Endothelial cell of umbilical vein (primary cell): ENCODE measurements around the gene KRTAP10-11. TPM values are rescaled to one million over a fixed set of nuclear protein-coding genes. Genes with fewer than 3 reads are reported as not detected.

Experiments
- BruUV-seq: library from RNA; stranded (reverse); fragments of 400-500 nt; replicated peaks from 2 replicates; lab custom pipeline; 2021; lab: Mats Ljungman, UMichigan
- CTCF ChIA-PET: fragments of 300-600, 350-600 bp; sonication (Branson Sonifier 250); formaldehyde crosslinking; loops from one replicate; lab custom pipeline; 2021; ENCODE audit warnings: antibody characterized with exemption, inconsistent platforms; lab: Charles Lee
- POLR2A ChIA-PET: fragments of 300-600, 350-600 bp; sonication (Branson Sonifier 250); formaldehyde crosslinking; loops from one replicate; lab custom pipeline; 2021; ENCODE audit warnings: antibody characterized with exemption, inconsistent platforms; lab: Charles Lee
- DNase-seq: peaks from one replicate; pipeline ENCODE4 v3.0.0-alpha.2; 2011; ENCODE audit warnings: low read depth, low spot score
- FAIRE-seq: peaks from 2 replicates; lab custom pipeline; 2011; peaks lifted over from hg19 to GRCh38; lab: Jason Lieb, UNC
- H2AFZ ChIP-seq: 2 replicates; pipeline ENCODE4 v1.6.0; 2012; ENCODE audit warnings: low read depth, low read length, control low read depth, inconsistent platforms
- H3K27ac ChIP-seq: 2 replicates; pipeline ENCODE4 v1.5.1; 2011; ENCODE audit warnings: low read depth, mild to moderate bottlenecking, control low read depth, low read length, moderate library complexity; ENCODE audit not compliant: insufficient read depth
- H3K27me3 ChIP-seq, 2 experiments: 2 replicates each; pipeline versions ENCODE4 v1.6.0 to v1.6.1; 2011; ENCODE audit warnings: low read length in 2 of 2, mixed read lengths in 1 of 2; ENCODE audit not compliant: control insufficient read depth in 2 of 2, insufficient read depth in 2 of 2
- H3K36me3 ChIP-seq, 2 experiments: 2 replicates in 1 of 2; 3 replicates in 1 of 2; pipeline ENCODE4 v1.5.1; 2011; ENCODE audit warnings: low read length in 2 of 2, mild to moderate bottlenecking in 1 of 2, moderate library complexity in 1 of 2; ENCODE audit not compliant: control insufficient read depth in 2 of 2, insufficient read depth in 2 of 2; ENCODE audit errors: extremely low read depth in 1 of 2
- H3K4me1 ChIP-seq: 3 replicates; pipeline ENCODE4 v1.5.1; 2011; ENCODE audit warnings: mild to moderate bottlenecking, low read length; ENCODE audit not compliant: control insufficient read depth, insufficient read depth; ENCODE audit errors: extremely low read depth
- H3K4me2 ChIP-seq: 2 replicates; pipeline ENCODE4 v1.6.1; 2011; ENCODE audit warnings: low read length, control low read depth, mixed read lengths; ENCODE audit not compliant: insufficient read depth
- H3K4me3 ChIP-seq, 3 experiments: fragments of 200-600 bp in 1 of 3; sonication (generic), shearing (Covaris generic) in 1 of 3; replicated peaks in 1 of 3; 2 replicates each; pipeline ENCODE4 v1.5.1; 2011 to 2016; ENCODE audit warnings: control low read depth in 3 of 3, low read length in 3 of 3, mild to moderate bottlenecking in 2 of 3, inconsistent platforms in 1 of 3, low read depth in 1 of 3, moderate library complexity in 1 of 3; ENCODE audit not compliant: insufficient read depth in 1 of 3
- H3K79me2 ChIP-seq: 2 replicates; pipeline ENCODE4 v1.6.0; 2012; ENCODE audit warnings: low read length, inconsistent platforms; ENCODE audit not compliant: control insufficient read depth, insufficient read depth
- H3K9ac ChIP-seq: replicated peaks from 2 replicates; pipeline ENCODE3; 2011; ENCODE audit warnings: low read length, control low read depth; ENCODE audit not compliant: insufficient read depth; ENCODE audit errors: extremely low read depth
- H3K9me1 ChIP-seq: replicated peaks from 3 replicates; pipeline ENCODE4 v1.6.0; 2011; ENCODE audit warnings: mild to moderate bottlenecking, low read length; ENCODE audit not compliant: control insufficient read depth, insufficient read depth; ENCODE audit errors: extremely low read depth
- H3K9me3 ChIP-seq: replicated peaks from 2 replicates; pipeline ENCODE4 v1.5.1; 2012; ENCODE audit warnings: low read length, inconsistent platforms; ENCODE audit not compliant: control insufficient read depth, insufficient read depth
- H4K20me1 ChIP-seq: replicated peaks from 2 replicates; pipeline ENCODE3; 2011; ENCODE audit warnings: mild to moderate bottlenecking, low read length; ENCODE audit not compliant: control insufficient read depth, insufficient read depth; ENCODE audit errors: extremely low read depth
- CTCF ChIP-seq, 2 donors: IDR thresholded peaks; 1 replicate in 1 of 2; 2 replicates in 1 of 2; pipeline ENCODE4 v1.5.1; 2011; ENCODE audit warnings: low read length in 2 of 2, mild to moderate bottlenecking in 2 of 2, moderate library complexity in 2 of 2, control low read depth in 1 of 2, inconsistent platforms in 1 of 2, low read depth in 1 of 2; ENCODE audit not compliant: insufficient read depth in 1 of 2; ENCODE audit errors: extremely low read depth in 1 of 2
- EZH2 ChIP-seq: IDR thresholded peaks from 2 replicates; pipeline ENCODE4 v1.6.1; 2012; ENCODE audit warnings: borderline replicate concordance, low read depth, mild to moderate bottlenecking, moderate library complexity, low read length, inconsistent platforms; ENCODE audit not compliant: severe bottlenecking
- FOS ChIP-seq: IDR thresholded peaks from 2 replicates; pipeline ENCODE4 v1.6.1; 2011; ENCODE audit warnings: mild to moderate bottlenecking, low read length, moderate library complexity, borderline replicate concordance; ENCODE audit not compliant: insufficient read depth
- GATA2 ChIP-seq: IDR thresholded peaks from 2 replicates; pipeline ENCODE4 v1.7.0; 2011; ENCODE audit warnings: low read depth, mild to moderate bottlenecking, moderate library complexity, mixed read lengths, low read length; ENCODE audit not compliant: insufficient read length, insufficient read depth
- JUN ChIP-seq: IDR thresholded peaks from 2 replicates; pipeline ENCODE4 v1.6.1; 2011; ENCODE audit warnings: borderline replicate concordance, low read depth; ENCODE audit not compliant: insufficient read length, insufficient read depth
- MAX ChIP-seq: IDR thresholded peaks from 2 replicates; pipeline ENCODE4 v1.6.1; 2011; ENCODE audit not compliant: insufficient read depth, insufficient read length
- MYC ChIP-seq: IDR thresholded peaks from one replicate; pipeline ENCODE4 v1.6.1; 2011; ENCODE audit warnings: mild to moderate bottlenecking, low read depth, low read length
- POLR2A ChIP-seq: IDR thresholded peaks from 2 replicates; pipeline ENCODE4 v1.6.1; 2012; ENCODE audit warnings: low read depth, mild to moderate bottlenecking, control low read depth, low read length
- POLR2AphosphoS5 ChIP-seq: IDR thresholded peaks from 2 replicates; pipeline ENCODE4 v1.6.1; 2012; ENCODE audit warnings: low read depth, mild to moderate bottlenecking, control low read depth, low read length, moderate library complexity; ENCODE audit not compliant: insufficient read depth
- dilution Hi-C: fragments of 300-500 bp; cut with MboI; formaldehyde crosslinking; loops from one replicate; pipeline ENCODE4 v1.15.0; 2019; ENCODE audit warnings: low sequenced_read_pairs; ENCODE audit not compliant: extremely low pct_ligation_motif_present
- intact Hi-C: fragments of 100-400 bp; cut with micrococcal nuclease; formaldehyde crosslinking; loops from one replicate; pipeline ENCODE4 v1.10.0; 2022
- polyA plus RNA-seq, 4 experiments: library from polyadenylated mRNA; depleted of rRNA in 3 of 4; stranded (reverse) in 3 of 4; unstranded in 1 of 4; fragments of >200 nt; gene quantifications; 2 replicates each; pipeline versions ENCODE4 v1.2.1 to v1.2.3, GENCODE V29; 2011 to 2012; ENCODE audit warnings: missing spikeins in 1 of 4
- total RNA-seq: library from RNA; stranded (reverse); gene quantifications from 2 replicates; pipeline ENCODE4 v1.2.3, GENCODE V29; 2021

The KRTAP10-11 gene
- total and polyA plus RNA-seq, 2 donors (not counting 3 experiments of a cell fraction or from before 2014, with no cell fraction given): not detected

- no peak for DNase-seq
- dilution Hi-C loops (no loop called here), intact Hi-C loops (no loop called here)
- no peak overlapping the region for H3K9ac ChIP-seq
- H3K9me1 ChIP-seq: no peaks in the 10 kb centered on the region
- no peak overlapping the region for H3K27ac ChIP-seq
- TF ChIP-seq MYC (no peak), POLR2AphosphoS5 (no peak), FOS (no peak), CTCF (IDR thresholded peaks at IDR 0.05; ENCODE audit: extremely low read depth in 1 of 2, insufficient read depth in 1 of 2, low read depth in 1 of 2, low read length in 2 of 2) (no peak), POLR2A (no peak), GATA2 (no peak), JUN (no peak), EZH2 (no peak), MAX (no peak)
- BruUV-seq: no TSS peak
- no peaks in the 10 kb centered on the region for H3K27me3 ChIP-seq
- ChIA-PET CTCF (no interaction called here), POLR2A (no interaction called here)
- no peak overlapping the region for H2AFZ ChIP-seq
- no peaks in the 10 kb centered on the region for H3K4me1 ChIP-seq
- FAIRE-seq: no peak
- H4K20me1 ChIP-seq: no peaks in the 10 kb centered on the region
- peaks cover 5% of the 10 kb centered on the region for H3K9me3 ChIP-seq
- no peaks in the 10 kb centered on the region for H3K36me3 ChIP-seq
- H3K4me3 ChIP-seq: no peak overlapping the region
- H3K4me2 ChIP-seq: no peak overlapping the region
- no peaks in the 10 kb centered on the region for H3K79me2 ChIP-seq
Observed at GRCh38 chr21:44614961-44615391, 31.2 kb upstream of the KRTAP10-11 start.
